Left renal pelvis (tissue), 4 donors: ENCODE measurements around the gene NDUFS7. TPM values are rescaled to one million over a fixed set of nuclear protein-coding genes. Genes with fewer than 3 reads are reported as not detected.
A peak's percentile ranks its signal among the peaks of the same experiment; 100 is the strongest.

ENCODE experiments used
- DNase-seq, 4 donors: peaks; one replicate each; pipeline ENCODE4 v3.0.0-alpha.2; 2013; ENCODE audit warnings: low read depth in 4 of 4, low spot score in 3 of 4
- polyA plus RNA-seq, 4 donors: library from polyadenylated mRNA; unstranded; fragments of 120-200 nt; gene quantifications; one replicate each; pipeline ENCODE4 v1.2.1, GENCODE V29; 2013; ENCODE audit not compliant: insufficient read length in 4 of 4

NDUFS7 gene
- polyA plus RNA-seq, 4 donors: 32.0 to 90.9 (median 46.4) TPM

DNA sequence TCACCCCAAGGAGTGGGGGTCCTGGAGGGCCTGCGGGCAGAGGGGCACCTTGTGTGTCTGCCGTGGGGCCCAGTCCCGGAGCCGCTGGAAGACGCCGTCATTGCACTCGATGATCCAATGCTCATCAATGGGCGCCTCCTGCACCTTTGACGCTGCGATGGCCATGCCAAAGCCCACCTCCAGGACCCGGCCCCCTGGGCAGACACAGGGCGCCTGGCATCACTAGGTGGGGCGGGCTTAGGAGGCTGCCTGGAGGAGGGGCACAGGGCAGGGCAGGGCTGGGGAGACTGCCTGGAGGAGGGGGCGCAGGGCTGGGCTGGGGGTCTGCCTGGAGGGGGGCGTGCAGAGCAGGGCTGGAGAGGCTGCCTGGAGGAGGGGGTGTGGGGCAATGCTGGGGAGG, 16.0 kb downstream of the NDUFS7 start:
- no peak for DNase-seq

DNA sequence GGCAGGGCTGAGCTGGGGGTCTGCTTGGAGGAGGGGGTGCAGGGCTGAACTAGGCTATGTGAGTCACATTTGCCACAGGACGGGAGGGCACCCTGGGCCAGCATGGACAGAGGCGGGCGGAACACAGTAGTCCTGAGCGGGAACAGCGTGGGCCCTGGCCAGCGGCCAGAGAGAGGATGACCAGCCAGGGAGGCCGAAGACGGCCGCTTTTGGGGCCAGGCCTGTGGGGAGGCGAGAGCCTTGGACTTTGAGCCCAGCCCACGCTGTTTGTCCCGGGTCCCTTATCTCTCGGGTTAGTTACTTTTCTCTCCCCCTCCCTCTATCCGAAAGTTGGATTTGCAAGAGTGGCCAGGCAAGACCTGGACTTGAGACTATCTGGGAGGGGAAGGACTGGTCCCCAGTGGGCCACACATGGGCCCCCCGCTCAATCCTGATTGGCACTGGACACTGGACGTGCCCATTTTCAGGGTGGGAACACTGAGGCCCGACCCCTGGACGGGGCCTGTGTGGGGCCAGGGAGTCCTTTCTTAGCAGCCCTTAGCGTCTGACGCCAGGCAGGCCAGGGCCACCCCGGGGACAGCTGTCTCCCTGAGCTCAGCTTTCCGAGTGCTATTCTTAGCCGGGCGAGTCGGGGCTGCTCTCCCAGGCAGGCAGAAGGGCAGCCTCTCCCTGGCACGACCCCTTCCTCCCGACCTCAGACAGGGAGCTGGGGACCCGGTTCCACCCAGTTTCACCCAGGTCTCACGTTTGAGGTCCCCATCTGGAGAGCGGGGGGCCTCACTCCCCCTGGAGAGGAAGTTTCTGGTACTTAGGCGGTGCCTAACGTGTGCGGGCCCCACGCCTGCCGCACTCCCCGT, 16.8 kb downstream of the NDUFS7 start:
- no peak for DNase-seq

DNA sequence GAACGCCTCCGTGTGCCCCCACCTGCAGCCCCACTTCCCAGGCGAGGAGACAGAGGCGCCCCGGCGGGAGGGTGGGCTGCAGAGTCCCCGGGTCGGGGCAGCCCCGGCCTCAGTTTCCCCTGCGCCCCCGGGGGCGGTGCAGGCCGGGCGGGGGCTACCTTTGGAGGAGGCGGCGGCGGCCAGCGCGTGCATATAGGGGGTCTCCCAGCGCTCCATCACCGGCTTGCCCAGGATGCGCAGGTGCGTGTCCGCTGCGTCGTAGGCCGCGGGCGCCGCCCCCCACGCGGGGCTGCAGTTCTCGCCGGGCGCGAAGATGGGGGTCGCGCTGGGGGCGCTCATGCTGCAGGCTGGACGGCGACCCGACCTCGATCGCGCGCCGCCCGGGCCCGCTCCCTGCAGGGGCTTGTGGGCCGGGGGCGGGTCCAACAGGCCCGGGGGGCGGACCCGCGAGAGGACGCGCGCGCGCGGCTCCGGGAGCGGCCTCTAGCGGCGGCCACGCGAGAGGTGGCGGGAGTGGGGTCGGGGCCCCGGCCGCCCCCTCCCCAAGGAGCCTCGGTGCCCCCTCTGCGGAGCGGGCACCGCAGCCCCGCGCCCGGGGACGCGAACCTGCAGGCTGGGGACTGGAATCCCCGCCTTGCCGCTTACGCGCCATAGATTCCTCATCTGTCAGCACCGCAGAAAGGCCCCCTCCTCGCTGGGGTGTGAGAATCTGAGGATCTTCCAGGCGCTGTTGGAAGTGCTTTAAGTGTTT, 17.6 kb downstream of the NDUFS7 start, which contains the start of gene GAMT:
GAMT (minus strand) TSS at position 405 of the 751 bp plus-strand sequence; CDS start at position 339, 66 bp downstream.
- no peak for DNase-seq

- DNase-seq: no peak
Measured at GRCh38 chr19:1401889-1402217, 18.1 kb downstream of the NDUFS7 start.

- DNase-seq: no peak
Measured at GRCh38 chr19:1402411-1403070, 18.8 kb downstream of the NDUFS7 start.

- peak; percentile 92 to 98 (median 96) for DNase-seq
Measured at GRCh38 chr19:1406774-1407527, 23.2 kb downstream of the NDUFS7 start.

DNA sequence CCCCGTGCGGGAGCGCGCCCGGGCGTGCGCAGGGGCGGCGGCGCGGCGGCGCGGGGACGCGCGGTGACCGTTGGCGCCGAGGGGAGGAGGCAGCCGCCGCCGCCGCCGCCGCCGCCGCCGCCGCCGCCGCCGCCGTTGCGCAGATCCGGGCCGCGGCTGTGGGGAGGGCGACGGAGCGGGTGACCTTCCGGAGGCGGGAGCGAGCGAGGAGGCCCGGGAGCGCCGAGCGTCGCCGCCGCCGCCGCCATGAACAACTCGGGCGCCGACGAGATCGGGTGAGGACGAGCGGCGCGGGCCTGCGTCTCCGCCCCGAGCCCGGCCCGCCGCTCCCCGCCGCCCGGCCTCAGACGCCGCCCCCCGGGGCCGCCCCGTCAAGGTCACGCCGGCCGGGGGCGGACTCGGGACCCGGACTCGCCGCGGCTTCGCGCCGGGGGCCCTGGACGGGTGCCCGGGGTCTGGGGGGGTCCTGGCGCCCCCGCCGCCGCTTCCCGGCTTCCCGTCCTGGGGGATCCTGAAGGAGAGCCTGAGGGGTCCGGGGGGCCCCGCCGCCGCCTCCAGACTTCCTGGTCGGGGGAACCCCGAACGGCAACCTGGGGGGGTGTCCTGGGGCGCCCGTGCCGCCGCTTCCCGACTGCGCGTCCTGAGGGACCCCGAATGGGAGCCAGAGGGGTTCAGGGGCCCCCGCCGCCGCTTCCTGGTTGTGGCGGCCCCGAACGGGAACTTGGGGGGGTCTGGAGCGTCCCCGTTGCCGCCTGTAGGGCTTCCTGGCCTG, 24.0 kb downstream of the NDUFS7 start, which contains the start of gene DAZAP1:
DAZAP1 (plus strand) TSS at position 59 of the 772 bp plus-strand sequence; CDS start at position 247, 188 bp downstream.
- DNase-seq: no peak

DNA sequence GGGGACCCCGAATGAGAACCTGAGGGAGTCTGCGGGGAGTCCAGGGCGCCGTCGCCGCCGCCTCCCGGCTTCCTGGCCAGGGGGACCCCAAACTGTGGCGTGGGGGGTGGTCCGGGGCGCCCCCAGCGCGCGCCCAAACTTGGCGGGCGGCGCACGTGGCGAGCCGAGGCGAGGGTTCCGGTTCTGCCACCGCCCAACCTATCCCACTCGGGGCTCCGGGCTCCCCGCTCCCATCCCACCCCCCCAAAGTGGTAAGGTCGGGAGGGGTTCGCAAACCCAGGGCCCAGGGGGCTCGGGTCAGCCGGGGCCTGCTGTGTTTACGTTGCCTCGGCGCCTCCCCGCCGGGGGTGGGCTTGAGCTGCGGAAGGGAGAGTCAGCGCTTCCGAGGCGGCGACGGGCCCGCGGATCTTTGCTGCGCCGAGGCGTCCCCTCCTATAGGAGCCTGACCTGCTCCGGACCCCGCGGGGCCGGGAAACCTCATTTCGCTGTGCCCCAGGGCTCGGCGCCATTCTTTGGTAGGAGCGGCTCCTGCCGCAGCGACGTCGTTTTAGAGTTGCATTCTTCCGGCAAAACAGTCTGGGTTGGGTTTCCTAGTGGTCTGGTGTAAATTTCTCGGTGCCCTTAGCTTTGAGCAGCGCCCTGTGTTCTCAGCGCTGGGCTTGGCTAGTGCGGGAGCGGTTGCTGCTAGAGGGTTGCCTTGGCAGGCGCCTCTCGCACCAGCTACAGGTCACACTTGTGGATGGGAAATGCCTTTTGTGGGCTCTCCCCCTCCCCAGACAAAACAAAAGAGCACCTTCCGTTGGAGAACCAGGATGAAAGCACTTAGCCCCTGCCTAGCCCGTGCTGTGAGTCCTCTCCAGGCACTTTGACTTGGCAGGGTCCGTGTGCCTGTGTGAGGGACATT, 24.8 kb downstream of the NDUFS7 start:
- DNase-seq: no peak

GRCh38 chr19:1409204-1410005, 25.7 kb downstream of the NDUFS7 start:
- no peak for DNase-seq

- DNase-seq: no peak
Measured at GRCh38 chr19:1410136-1410786, 26.6 kb downstream of the NDUFS7 start.

DNA sequence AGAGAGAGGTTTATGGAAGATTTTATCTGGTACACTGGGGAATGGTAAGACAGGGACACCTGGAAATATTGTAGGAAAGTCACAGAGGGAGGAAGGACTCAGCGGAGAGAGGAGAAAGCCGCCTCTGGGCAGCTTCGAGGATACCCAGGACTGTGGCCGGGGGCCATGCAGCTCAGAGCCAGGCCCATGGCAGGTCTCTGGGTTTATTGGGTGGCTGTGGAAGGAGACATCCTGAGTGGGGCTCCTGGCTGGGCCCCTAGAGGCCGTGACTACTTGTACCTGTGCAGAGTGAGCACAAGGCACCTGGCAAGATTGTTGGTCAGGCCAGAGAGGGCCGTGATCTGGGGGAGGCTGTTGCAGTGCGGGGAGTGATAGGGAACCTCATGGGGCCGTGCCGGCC, 27.1 kb downstream of the NDUFS7 start:
- DNase-seq: no peak

DNA sequence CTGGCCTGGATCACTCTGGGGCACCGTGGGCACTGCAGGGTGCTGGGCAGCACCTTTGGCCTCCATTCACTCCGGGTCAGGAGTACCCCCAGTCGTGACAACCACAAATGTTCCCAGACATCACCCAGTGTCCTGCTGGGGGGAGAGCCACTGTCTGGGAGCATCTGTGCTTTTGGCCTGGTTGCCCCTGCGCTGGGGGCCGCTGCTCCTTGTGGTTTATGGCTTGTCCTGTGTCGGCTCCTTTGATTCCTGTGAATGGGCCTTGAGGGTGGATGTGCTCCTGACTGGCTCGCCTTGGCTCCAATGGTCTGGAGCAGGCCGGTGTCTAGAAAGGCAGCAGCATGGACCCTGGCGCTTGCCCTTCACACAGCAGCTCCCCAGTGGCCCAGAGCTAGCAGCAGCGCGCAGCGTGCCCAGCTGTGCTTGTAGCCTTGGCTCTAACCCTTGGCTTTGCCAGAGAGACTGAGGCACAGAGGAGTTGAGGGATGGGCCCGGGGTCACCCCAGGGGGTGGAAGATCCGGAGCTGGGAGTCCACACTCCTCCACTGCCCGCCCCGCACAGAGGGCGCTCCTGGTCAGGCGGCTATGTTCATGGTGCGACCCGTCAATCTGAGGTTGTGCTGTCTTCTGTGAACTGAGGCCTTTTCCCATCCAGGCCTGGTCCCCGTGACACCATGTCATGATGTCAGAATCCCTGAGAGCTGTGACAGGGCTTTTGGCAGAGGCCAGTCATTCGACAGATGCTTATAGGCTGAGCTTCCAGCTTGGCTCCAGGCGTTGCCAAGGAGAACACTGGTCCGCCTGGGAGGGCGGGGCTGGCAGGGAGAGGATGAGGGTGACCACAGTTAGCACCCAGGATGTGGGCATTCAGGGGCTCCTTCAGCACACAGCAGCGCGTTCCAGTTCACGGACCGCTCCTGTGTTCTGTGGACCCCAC, 27.8 kb downstream of the NDUFS7 start:
- no peak for DNase-seq

GRCh38 chr19:1412323-1412923, 28.7 kb downstream of the NDUFS7 start:
- no peak for DNase-seq

GRCh38 chr19:1412995-1413800, 29.5 kb downstream of the NDUFS7 start:
- no peak for DNase-seq
